GM18867 (cell line): ENCODE results near the gene PPP3R1.

Experiments
- ATAC-seq: cut with Tn5 transposase; IDR thresholded peaks from one replicate; pipeline ENCODE4 v1.9.1; 2021; ENCODE audit warnings: mild to moderate bottlenecking, moderate library complexity; ENCODE audit not compliant: unreplicated experiment

PPP3R1 gene

GRCh38 chr2:68263632-68264031 lies 11.3 kb upstream of the PPP3R1 start:
- no peak for ATAC-seq

GRCh38 chr2:68258851-68259250 lies 6.5 kb upstream of the PPP3R1 start:
- ATAC-seq: no peak

GRCh38 chr2:68256093-68256450 lies 3.7 kb upstream of the PPP3R1 start:
- no peak for ATAC-seq

GRCh38 chr2:68253219-68254068 lies 1.1 kb upstream of the PPP3R1 start:
- no peak for ATAC-seq

- peak; percentile 7 for ATAC-seq
Observed at GRCh38 chr2:68251855-68252399, 405 bp downstream of the PPP3R1 start.

GRCh38 chr2:68251187-68251854 lies 1.0 kb downstream of the PPP3R1 start:
- peak; percentile 54 for ATAC-seq

- no peak for ATAC-seq
Observed at GRCh38 chr2:68250652-68251186, 1.6 kb downstream of the PPP3R1 start.

- ATAC-seq: no peak
Observed at GRCh38 chr2:68250196-68250595, 2.1 kb downstream of the PPP3R1 start.

GRCh38 chr2:68248806-68249205 lies 3.5 kb downstream of the PPP3R1 start:
- ATAC-seq: no peak

- ATAC-seq: no peak
Observed at GRCh38 chr2:68248361-68248760, 4.0 kb downstream of the PPP3R1 start.

GRCh38 chr2:68246396-68246795 lies 5.9 kb downstream of the PPP3R1 start:
- no peak for ATAC-seq

GRCh38 chr2:68245672-68246071 lies 6.7 kb downstream of the PPP3R1 start:
- no peak for ATAC-seq

- no peak for ATAC-seq
Observed at GRCh38 chr2:68245066-68245465, 7.3 kb downstream of the PPP3R1 start.

- ATAC-seq: no peak
Observed at GRCh38 chr2:68244456-68244855, 7.9 kb downstream of the PPP3R1 start.

GRCh38 chr2:68241732-68242131 lies 10.6 kb downstream of the PPP3R1 start:
- ATAC-seq: no peak

GRCh38 chr2:68240446-68240845 lies 11.9 kb downstream of the PPP3R1 start:
- ATAC-seq: no peak

- ATAC-seq: no peak
Observed at GRCh38 chr2:68238955-68239822, 13.1 kb downstream of the PPP3R1 start.

GRCh38 chr2:68237976-68238580 lies 14.3 kb downstream of the PPP3R1 start:
- no peak for ATAC-seq

GRCh38 chr2:68237404-68237803 lies 14.9 kb downstream of the PPP3R1 start:
- ATAC-seq: no peak

GRCh38 chr2:68236876-68237275 lies 15.5 kb downstream of the PPP3R1 start:
- no peak for ATAC-seq
